HepG2 (cell line): ENCODE data around the gene ACAT2. TPM values are rescaled to one million over a fixed set of nuclear protein-coding genes. Genes with fewer than 3 reads are reported as not detected.
A peak's percentile ranks its signal among the peaks of the same experiment; 100 is the strongest.

Experiments used
- ATF7 ChIP-seq, 2 experiments: fragments of 450-650 bp in 1 of 2; sonication (generic) in 1 of 2; formaldehyde crosslinking in 1 of 2; IDR thresholded peaks; 2 replicates each; pipeline versions ENCODE4 v1.4.0 to v1.6.1; 2016 to 2020; ENCODE audit warnings: antibody characterized with exemption in 1 of 2, mild to moderate bottlenecking in 1 of 2, missing genetic modification reagents in 1 of 2
- FOXO4 ChIP-seq: sonication (generic); formaldehyde crosslinking; conservative IDR thresholded peaks from 2 replicates; pipeline ENCODE4 v1.8.1; 2023; ENCODE audit warnings: missing genetic modification reagents
- GABPA ChIP-seq, 2 experiments: IDR thresholded peaks; 2 replicates each; pipeline ENCODE4 v1.6.1; 2011 to 2016; ENCODE audit warnings: low read depth in 2 of 2, low read length in 1 of 2, missing biosample characterization in 1 of 2, missing genetic modification characterization in 1 of 2
- GMEB1 ChIP-seq: sonication (generic); formaldehyde crosslinking; IDR thresholded peaks from 2 replicates; pipeline ENCODE4 v1.5.1; 2020; ENCODE audit warnings: missing genetic modification reagents, mild to moderate bottlenecking, borderline replicate concordance
- IRF9 ChIP-seq: sonication (generic); formaldehyde crosslinking; IDR thresholded peaks from 2 replicates; pipeline ENCODE4 v1.8.0; 2022; ENCODE audit warnings: missing genetic modification reagents, mild to moderate bottlenecking, borderline replicate concordance
- NFAT5 ChIP-seq: sonication (generic); formaldehyde crosslinking; IDR thresholded peaks from 2 replicates; pipeline ENCODE4 v1.4.0; 2020; ENCODE audit warnings: missing genetic modification reagents
- NR2F1 ChIP-seq, 2 experiments: fragments of 450-650 bp in 1 of 2; formaldehyde crosslinking in 1 of 2; IDR thresholded peaks; 2 replicates each; pipeline versions ENCODE4 v1.5.0 to v1.6.1; 2016 to 2020; ENCODE audit warnings: mild to moderate bottlenecking in 1 of 2, missing compliant biosample characterization in 1 of 2, missing genetic modification reagents in 1 of 2, moderate library complexity in 1 of 2
- POGK ChIP-seq: sonication (generic); formaldehyde crosslinking; conservative IDR thresholded peaks from 2 replicates; pipeline ENCODE4 v1.8.0; 2022; ENCODE audit warnings: mild to moderate bottlenecking, moderate library complexity, missing genetic modification reagents
- RBAK ChIP-seq: sonication (generic); formaldehyde crosslinking; IDR thresholded peaks from 2 replicates; pipeline ENCODE4 v1.5.1; 2020; ENCODE audit warnings: mild to moderate bottlenecking, missing genetic modification reagents
- SOX6 ChIP-seq, 2 experiments: fragments of 450-650 bp in 1 of 2; sonication (generic) in 1 of 2; formaldehyde crosslinking in 1 of 2; IDR thresholded peaks; 2 replicates each; pipeline versions ENCODE4 v1.4.0 to v1.6.1; 2017 to 2020; ENCODE audit warnings: antibody characterized with exemption in 1 of 2, mild to moderate bottlenecking in 1 of 2, missing genetic modification reagents in 1 of 2
- SRSF1 ChIP-seq: fragments of 200-400 bp; formaldehyde crosslinking; optimal IDR thresholded peaks from 2 replicates; pipeline ENCODE3; 2017; ENCODE audit warnings: mild to moderate bottlenecking, low read depth, low read length, moderate library complexity
- TFDP1 ChIP-seq: IDR thresholded peaks from 2 replicates; pipeline ENCODE4 v1.6.1; 2016; ENCODE audit warnings: missing compliant biosample characterization, missing genetic modification reagents, borderline replicate concordance
- ZNF496 ChIP-seq: sonication (generic); formaldehyde crosslinking; IDR thresholded peaks from 2 replicates; pipeline ENCODE4 v1.8.1; 2023; ENCODE audit warnings: mild to moderate bottlenecking, moderate library complexity, missing genetic modification reagents; ENCODE audit not compliant: insufficient replicate concordance
- polyA plus RNA-seq, 8 experiments: library from polyadenylated mRNA; depleted of rRNA in 3 of 8; stranded (reverse) in 7 of 8; unstranded in 1 of 8; fragments of >200 nt; fragmentation: Illumina TruSeq in 4 of 8; extraction: Trizol in 4 of 8; gene quantifications; 2 replicates each; pipeline versions ENCODE4 v1.2.1 to v1.2.3, GENCODE V29; 2011 to 2016; ENCODE audit warnings: low read depth in 4 of 8, missing spikeins in 1 of 8, mixed read lengths in 1 of 8; ENCODE audit not compliant: insufficient read depth in 1 of 8
- total RNA-seq, 5 experiments: library from RNA; depleted of rRNA; stranded (reverse); fragments of >200 nt; fragmentation: Illumina TruSeq; extraction: Trizol; gene quantifications; 2 replicates each; pipeline ENCODE4 v1.2.3, GENCODE V29; 2016; ENCODE audit warnings: low read depth in 1 of 5

ACAT2 gene
- total and polyA plus RNA-seq, 2 of the 13 experiments (the other 11 are each of a cell fraction or from before 2014, with no cell fraction given): 121 to 534 TPM

GRCh38 chr6:159762681-159763293 is 942 bp downstream of the ACAT2 start (continued):
- TF ChIP-seq ZNF496 (CRISPR knock-in tag) (no peak), GMEB1 (CRISPR knock-in tag) (peak; percentile 55; the same call in 1 of the 2 replicates), GABPA (IDR thresholded peaks at IDR 0.05; ENCODE audit: low read depth, low read length) (no peak), GABPA (CRISPR knock-in tag; IDR thresholded peaks at IDR 0.05; ENCODE audit: low read depth) (peak; percentile 8; the same call in 1 of the 2 replicates), IRF9 (CRISPR knock-in tag) (peak; percentile 54), POGK (0 out of 2 replicates have a peak, but pooled peaks have one; percentile 39), TFDP1 (0 out of 2 replicates have a peak, but pooled peaks have one; percentile 25), ATF7 (IDR thresholded peaks at IDR 0.05) (no peak), ATF7 (CRISPR knock-in tag; IDR thresholded peaks at IDR 0.05) (0 out of 2 replicates have a peak, but pooled peaks have one; percentile 54), FOXO4 (CRISPR knock-in tag) (0 out of 2 replicates have a peak, but pooled peaks have one; percentile 85), RBAK (no peak), SRSF1 (no peak), NFAT5 (0 out of 2 replicates have a peak, but pooled peaks have one; percentile 59), NR2F1 (CRISPR knock-in tag; IDR thresholded peaks at IDR 0.05) (peak; percentile 82 to 90; a peak in 3 of 4 replicates), SOX6 (IDR thresholded peaks at IDR 0.05) (no peak), SOX6 (CRISPR knock-in tag; IDR thresholded peaks at IDR 0.05) (no peak)
